ENCODE measurements around the gene MCF2L2. TPM values are rescaled to one million over a fixed set of nuclear protein-coding genes. Genes with fewer than 3 reads are reported as not detected.
"Not testable (repeated sequence)": the region's sequence is repeated elsewhere in the genome, so short reads cannot be mapped to it uniquely, and the experiment has no call there.

MCF2L2 gene
- total RNA-seq, 1 donor from 2014 or later: 1.2 TPM

DNA sequence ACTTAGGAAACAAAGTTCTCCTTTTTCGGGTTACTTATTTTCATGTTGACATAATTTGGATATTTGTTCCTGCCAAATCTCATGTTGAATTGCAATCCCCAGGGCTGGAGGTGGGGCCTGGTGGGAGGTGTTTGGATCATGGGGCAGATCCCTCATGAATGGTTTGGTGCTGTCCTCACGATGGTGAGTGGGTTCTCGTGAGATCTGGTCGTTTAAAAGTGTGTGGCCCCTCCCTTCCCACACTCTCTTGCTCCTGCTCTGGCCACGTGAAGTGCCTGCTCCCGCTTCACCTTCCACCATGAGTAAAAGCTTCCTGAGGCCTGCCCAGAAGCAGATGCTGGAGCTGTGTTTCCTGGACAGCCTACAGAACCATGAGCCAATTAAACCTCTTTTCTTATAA, 43.7 kb upstream of the MCF2L2 start:
- H3K27me3 ChIP-seq: no peaks in the 10 kb centered on the region
- H3K27ac ChIP-seq: no peak overlapping the region
- no peaks in the 10 kb centered on the region for H3K4me1 ChIP-seq
- DNase-seq (no peak), ATAC-seq (no peak)
- intact Hi-C loops (cut with DNase I): loop anchor here (10.0 kb wide), 1 partner anchor 293 kb away; no protein-coding TSS in a partner anchor
- TF ChIP-seq, protein P1, sequence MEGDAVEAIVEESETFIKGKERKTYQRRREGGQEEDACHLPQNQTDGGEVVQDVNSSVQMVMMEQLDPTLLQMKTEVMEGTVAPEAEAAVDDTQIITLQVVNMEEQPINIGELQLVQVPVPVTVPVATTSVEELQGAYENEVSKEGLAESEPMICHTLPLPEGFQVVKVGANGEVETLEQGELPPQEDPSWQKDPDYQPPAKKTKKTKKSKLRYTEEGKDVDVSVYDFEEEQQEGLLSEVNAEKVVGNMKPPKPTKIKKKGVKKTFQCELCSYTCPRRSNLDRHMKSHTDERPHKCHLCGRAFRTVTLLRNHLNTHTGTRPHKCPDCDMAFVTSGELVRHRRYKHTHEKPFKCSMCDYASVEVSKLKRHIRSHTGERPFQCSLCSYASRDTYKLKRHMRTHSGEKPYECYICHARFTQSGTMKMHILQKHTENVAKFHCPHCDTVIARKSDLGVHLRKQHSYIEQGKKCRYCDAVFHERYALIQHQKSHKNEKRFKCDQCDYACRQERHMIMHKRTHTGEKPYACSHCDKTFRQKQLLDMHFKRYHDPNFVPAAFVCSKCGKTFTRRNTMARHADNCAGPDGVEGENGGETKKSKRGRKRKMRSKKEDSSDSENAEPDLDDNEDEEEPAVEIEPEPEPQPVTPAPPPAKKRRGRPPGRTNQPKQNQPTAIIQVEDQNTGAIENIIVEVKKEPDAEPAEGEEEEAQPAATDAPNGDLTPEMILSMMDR (IDR thresholded peaks at IDR 0.05): no peak
- no peaks in the 10 kb centered on the region for H3K36me3 ChIP-seq
- no peak overlapping the region for H3K4me3 ChIP-seq
- no peaks in the 10 kb centered on the region for H3K9me3 ChIP-seq

DNA sequence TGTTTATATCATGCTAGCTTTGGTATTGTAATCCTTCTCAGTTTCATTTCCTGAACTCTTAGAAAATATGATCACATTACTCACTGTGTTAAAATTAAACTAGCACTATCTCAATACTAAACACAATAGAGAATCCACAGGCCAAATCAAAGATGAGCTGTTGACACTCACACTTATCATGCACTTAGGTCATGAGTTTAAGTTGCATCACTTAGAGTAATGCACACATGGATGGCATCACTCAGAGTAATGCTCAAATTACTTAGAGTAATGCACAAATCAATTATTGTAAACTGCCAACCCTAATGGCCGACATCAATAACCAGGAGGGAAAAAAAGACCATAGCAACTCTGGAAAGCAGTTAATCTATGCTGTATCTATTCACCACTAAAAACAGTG, 40.0 kb upstream of the MCF2L2 start:
- ATAC-seq: no peak
- intact Hi-C loops (cut with DNase I): no loop called here
- H3K27ac ChIP-seq: no peak overlapping the region
- no peaks in the 10 kb centered on the region for H3K9me3 ChIP-seq
- no peak for DNase-seq
- no peaks in the 10 kb centered on the region for H3K36me3 ChIP-seq
- no peak overlapping the region for H3K4me3 ChIP-seq
- TF ChIP-seq, protein P1 (IDR thresholded peaks at IDR 0.05): no peak
- no peaks in the 10 kb centered on the region for H3K4me1 ChIP-seq
- H3K27me3 ChIP-seq: no peaks in the 10 kb centered on the region

DNA sequence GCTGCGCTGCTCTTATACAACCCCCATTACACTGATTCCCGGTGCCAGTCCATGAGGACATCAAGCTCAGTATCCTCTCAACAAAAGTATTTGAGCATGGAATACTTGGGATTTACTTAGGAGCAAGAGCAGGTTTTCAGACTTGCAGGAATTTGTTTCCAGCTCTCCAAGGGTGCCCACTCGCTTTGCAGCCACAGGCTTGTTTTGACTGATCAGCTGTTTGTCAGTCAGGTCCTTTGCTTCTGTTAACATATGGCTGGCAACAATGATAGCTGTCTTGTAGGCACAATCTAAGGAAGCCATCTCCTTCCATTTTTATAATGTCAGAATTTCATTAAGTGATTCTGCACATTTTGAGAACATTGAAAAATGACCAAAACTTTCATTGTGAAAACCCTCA, 38.2 kb upstream of the MCF2L2 start:
- Histone ChIP-seq H3K27me3 (no peaks in the 10 kb centered on the region), H3K4me3 (no peak overlapping the region), H3K9me3 (no peaks in the 10 kb centered on the region), H3K36me3 (no peaks in the 10 kb centered on the region), H3K4me1 (no peaks in the 10 kb centered on the region), H3K27ac (no peak overlapping the region)
- TF ChIP-seq, protein P1 (IDR thresholded peaks at IDR 0.05): no peak
- intact Hi-C loops (cut with DNase I): no loop called here
- ATAC-seq: no peak
- DNase-seq: no peak

DNA sequence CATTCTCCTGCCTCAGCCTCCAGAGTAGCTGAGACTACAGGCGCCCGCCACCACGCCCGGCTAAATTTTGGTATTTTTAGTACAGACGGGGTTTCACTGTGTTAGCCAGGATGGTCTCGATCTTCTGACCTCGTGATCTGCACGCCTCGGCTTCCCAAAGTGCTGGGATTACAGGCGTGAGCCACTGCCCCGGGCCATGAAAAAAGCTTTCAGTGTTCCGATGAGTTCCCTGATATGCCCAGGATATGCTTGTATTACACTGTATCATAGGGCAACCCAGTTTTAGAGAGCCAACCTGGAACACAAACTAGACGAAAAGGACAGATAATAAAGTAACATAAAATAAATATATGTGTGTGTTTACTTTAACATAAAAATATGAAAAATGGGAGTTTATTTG, 37.3 kb upstream of the MCF2L2 start:
- H3K4me1 ChIP-seq; ATAC-seq; H3K27me3 ChIP-seq; H3K36me3 ChIP-seq; H3K27ac ChIP-seq; H3K4me3 ChIP-seq; intact Hi-C loops (cut with DNase I); DNase-seq; H3K9me3 ChIP-seq: not testable (repeated sequence)

DNA sequence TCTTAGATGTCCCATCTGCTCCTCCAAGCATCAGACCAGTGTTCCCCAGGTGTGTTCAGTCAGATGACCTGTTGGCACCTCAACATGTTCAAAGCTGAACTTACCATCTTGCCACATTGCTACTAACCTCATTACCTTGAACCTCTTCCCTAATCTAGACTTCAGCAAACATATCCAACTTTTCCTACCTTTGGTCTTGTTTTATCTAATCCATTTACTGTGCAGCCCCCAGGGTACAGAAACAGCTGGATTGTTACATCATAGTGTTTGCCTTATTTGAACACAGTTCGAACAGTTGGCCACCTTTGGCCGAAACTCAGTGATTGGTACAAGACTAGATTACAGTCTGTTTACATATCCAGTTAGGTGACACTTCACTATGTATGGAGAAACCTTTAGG, 36.1 kb upstream of the MCF2L2 start:
- no peak overlapping the region for H3K4me3 ChIP-seq
- H3K9me3 ChIP-seq: no peaks in the 10 kb centered on the region
- TF ChIP-seq, protein P1 (IDR thresholded peaks at IDR 0.05): no peak
- DNase-seq (no peak), ATAC-seq (no peak)
- no peaks in the 10 kb centered on the region for H3K4me1 ChIP-seq
- no peak overlapping the region for H3K27ac ChIP-seq
- no peaks in the 10 kb centered on the region for H3K27me3 ChIP-seq
- intact Hi-C loops (cut with DNase I): no loop called here
- no peaks in the 10 kb centered on the region for H3K36me3 ChIP-seq

DNA sequence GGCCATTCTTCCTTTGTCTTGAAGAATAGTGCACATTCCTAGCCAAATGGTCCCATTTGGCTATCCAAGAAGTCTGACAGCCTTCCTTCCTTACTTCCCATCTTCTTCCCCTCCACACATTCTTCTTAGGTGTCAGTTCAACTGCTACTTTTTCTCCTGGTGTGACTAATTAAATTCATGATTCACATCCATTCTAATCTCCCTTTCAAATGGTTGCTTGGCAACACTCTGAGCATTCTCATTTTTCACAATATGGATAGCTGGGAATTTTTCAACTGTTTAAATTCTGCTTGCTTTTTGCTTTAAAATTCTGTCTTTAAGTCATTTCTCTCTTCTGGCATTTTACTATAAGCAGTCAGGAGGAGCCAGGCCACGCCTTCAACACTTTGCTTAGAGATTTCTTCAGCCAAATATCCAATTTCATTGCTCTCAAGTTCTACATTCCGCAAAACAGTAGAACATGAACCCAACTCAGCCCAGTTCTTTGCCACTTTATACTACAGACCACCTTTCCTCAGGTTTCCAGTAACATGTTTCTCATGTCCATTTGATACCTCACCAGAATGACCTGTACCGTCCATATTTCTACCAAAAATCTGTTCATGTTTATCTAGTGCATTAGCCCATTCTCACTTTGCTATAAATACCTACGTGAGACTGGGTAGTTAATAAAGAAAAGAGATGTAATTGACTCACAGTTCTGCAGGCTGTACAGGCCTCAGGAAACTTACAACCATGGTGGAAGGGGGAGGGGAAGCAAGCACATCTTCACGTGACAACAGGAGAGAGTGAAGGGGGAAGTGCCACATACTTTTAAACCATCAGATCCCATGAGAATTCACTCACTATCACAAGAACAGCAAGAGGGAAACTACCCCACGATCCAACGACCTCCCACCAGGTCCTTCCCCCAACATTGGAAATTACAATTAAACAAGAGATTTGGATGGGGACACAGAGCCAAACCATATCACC, 31.9 kb upstream of the MCF2L2 start:
- Histone ChIP-seq H3K27ac (no peak overlapping the region), H3K4me3 (no peak overlapping the region), H3K27me3 (no peaks in the 10 kb centered on the region), H3K4me1 (no peaks in the 10 kb centered on the region), H3K9me3 (no peaks in the 10 kb centered on the region), H3K36me3 (peaks cover 2% of the 10 kb centered on the region)
- TF ChIP-seq, protein P1 (IDR thresholded peaks at IDR 0.05): no peak
- DNase-seq (no peak), ATAC-seq (no peak)
- intact Hi-C loops (cut with DNase I): no loop called here

Measured in upper lobe of right lung (tissue), 1 donor.